Ovary (tissue), 9 donors: ENCODE results near the gene GNAI1. TPM values are rescaled to one million over a fixed set of nuclear protein-coding genes. Genes with fewer than 3 reads are reported as not detected.

ENCODE experiments used
- DNase-seq, 5 donors: peaks; one replicate each; pipeline ENCODE4 v3.0.0-alpha.2; 2019 to 2020
- H3K27ac ChIP-seq, 2 donors: fragments of 200-600 bp; one replicate each; pipeline versions ENCODE4 v1.5.1 to v1.8.0; 2019 to 2022
- H3K27me3 ChIP-seq: fragments of 200-600 bp; one replicate; pipeline ENCODE4 v1.8.0; 2022
- H3K36me3 ChIP-seq: fragments of 200-600 bp; sonication (generic); one replicate; pipeline ENCODE4 v1.5.1; 2019
- H3K4me1 ChIP-seq: one replicate; pipeline ENCODE4 v1.8.1; 2013; ENCODE audit warnings: mild to moderate bottlenecking, moderate library complexity; ENCODE audit not compliant: insufficient read depth
- H3K4me3 ChIP-seq: fragments of 200-600 bp; sonication (generic); one replicate; pipeline ENCODE4 v1.5.1; 2017
- H3K9me3 ChIP-seq, 2 donors: fragments of 200-600 bp in 1 of 2; sonication (generic) in 1 of 2; one replicate each; pipeline versions ENCODE4 v1.5.1 to v1.8.1; 2013 to 2019; ENCODE audit warnings: mild to moderate bottlenecking in 1 of 2, moderate library complexity in 1 of 2
- EP300 ChIP-seq: sonication (generic); formaldehyde crosslinking; IDR thresholded peaks from one replicate; pipeline ENCODE4 v1.6.1; 2017; ENCODE audit warnings: antibody characterized with exemption
- POLR2A ChIP-seq: fragments of 450-650 bp; IDR thresholded peaks from one replicate; pipeline ENCODE4 v1.6.1; 2017; ENCODE audit warnings: antibody characterized with exemption, mild to moderate bottlenecking, moderate library complexity
- WGBS, 3 donors: extraction: QIAGEN DNeasy Blood & Tissue Kit in 1 of 3; methylation state at CpG; one replicate each; pipeline versions ENCODE4 v1.1.5 to v1.1.7; 2013 to 2017; 5-methylcytosine and 5-hydroxymethylcytosine counted together
- intact Hi-C, 4 donors: fragments of 100-400 bp; cut with DNase I; formaldehyde crosslinking; loops; one replicate each; pipeline versions ENCODE4 v1.11.0 to v1.15.1; 2022 to 2023
- polyA plus RNA-seq, 2 donors: library from polyadenylated mRNA; stranded (reverse); fragments of 200-250 nt in 1 of 2; fragments of 350-450 nt in 1 of 2; fragmentation: Illumina TruSeq in 1 of 2; extraction: RNeasy Lipid Tissue Mini Kit (QIAGEN cat#74804) in 1 of 2; gene quantifications; one replicate each; pipeline ENCODE4 v1.2.3, GENCODE V29; 2013 to 2014
- total RNA-seq, 7 donors: library from RNA; depleted of rRNA in 2 of 7; stranded (reverse); fragments of >200 nt in 2 of 7; fragmentation: NEBNext Ultra II Directional in 3 of 7; extraction: Animal tissue kit (Norgen Biotek cat#: 25700) in 3 of 7; gene quantifications; one replicate each; pipeline versions ENCODE4 v1.1.0 to v1.2.4, GENCODE V29; 2016 to 2023
- TF ChIP-seq, protein P1 (sequence below), 3 donors: fragments of 450-650 bp in 2 of 3; fragments of 200-600 bp in 1 of 3; IDR thresholded peaks; one replicate each; pipeline versions ENCODE4 v1.5.1 to v1.8.0; 2016 to 2022; ENCODE audit warnings: antibody characterized with exemption in 3 of 3, mild to moderate bottlenecking in 1 of 3
- donor health status: DM: no; HTN: no; CAD: no; lungs with moderate emphysema.
- donor health status: DM: no; HTN: no; CAD: no.
- donor health status: Bipolar disorder and iron deficiency.
- donor health status: DM: yes; HTN: yes; CAD: no.
- donor health status: DM: no; HTN: no; CAD: no.
- donor health status: DM: yes; HTN: yes; CAD: no.

Gene GNAI1
- total and polyA plus RNA-seq, 9 donors, result 14.9 to 51.0 (median 34.6) TPM

DNA sequence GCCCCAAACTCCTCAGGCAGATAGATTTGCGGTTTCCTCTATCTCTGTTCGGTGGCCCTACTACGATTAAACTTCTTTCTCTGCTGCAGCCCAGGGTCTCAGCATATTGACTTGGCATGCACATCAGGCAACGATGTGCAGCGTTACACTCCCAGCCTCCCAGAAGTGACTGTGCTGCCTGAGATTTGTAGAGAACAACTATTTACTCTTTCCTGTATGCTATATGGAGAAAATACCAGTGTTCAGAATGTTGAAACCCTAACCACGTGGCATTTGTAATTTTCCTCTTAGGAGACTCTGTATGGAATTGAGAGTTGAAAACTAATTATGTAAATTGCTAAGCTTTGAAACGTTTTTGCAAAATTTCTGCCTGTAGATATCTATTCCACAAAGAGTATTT, 50.9 kb downstream of the GNAI1 start:
- Histone ChIP-seq H3K4me1 (peaks cover 6% of the 10 kb centered on the region), H3K27me3 (no peaks in the 10 kb centered on the region), H3K27ac (no peak overlapping the region), H3K4me3 (no peak overlapping the region), H3K36me3 (no peaks in the 10 kb centered on the region), H3K9me3 (no peaks in the 10 kb centered on the region)
- intact Hi-C loops, result no loop called here
- no peak for DNase-seq
- WGBS, 3 donors, result 85 to 91% (median 89%) methylated on average over 7 of the region's 7 CpGs
- TF ChIP-seq POLR2A (no peak), EP300 (no peak)
- TF ChIP-seq, protein P1, sequence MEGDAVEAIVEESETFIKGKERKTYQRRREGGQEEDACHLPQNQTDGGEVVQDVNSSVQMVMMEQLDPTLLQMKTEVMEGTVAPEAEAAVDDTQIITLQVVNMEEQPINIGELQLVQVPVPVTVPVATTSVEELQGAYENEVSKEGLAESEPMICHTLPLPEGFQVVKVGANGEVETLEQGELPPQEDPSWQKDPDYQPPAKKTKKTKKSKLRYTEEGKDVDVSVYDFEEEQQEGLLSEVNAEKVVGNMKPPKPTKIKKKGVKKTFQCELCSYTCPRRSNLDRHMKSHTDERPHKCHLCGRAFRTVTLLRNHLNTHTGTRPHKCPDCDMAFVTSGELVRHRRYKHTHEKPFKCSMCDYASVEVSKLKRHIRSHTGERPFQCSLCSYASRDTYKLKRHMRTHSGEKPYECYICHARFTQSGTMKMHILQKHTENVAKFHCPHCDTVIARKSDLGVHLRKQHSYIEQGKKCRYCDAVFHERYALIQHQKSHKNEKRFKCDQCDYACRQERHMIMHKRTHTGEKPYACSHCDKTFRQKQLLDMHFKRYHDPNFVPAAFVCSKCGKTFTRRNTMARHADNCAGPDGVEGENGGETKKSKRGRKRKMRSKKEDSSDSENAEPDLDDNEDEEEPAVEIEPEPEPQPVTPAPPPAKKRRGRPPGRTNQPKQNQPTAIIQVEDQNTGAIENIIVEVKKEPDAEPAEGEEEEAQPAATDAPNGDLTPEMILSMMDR (IDR thresholded peaks at IDR 0.05), result no peak

DNA sequence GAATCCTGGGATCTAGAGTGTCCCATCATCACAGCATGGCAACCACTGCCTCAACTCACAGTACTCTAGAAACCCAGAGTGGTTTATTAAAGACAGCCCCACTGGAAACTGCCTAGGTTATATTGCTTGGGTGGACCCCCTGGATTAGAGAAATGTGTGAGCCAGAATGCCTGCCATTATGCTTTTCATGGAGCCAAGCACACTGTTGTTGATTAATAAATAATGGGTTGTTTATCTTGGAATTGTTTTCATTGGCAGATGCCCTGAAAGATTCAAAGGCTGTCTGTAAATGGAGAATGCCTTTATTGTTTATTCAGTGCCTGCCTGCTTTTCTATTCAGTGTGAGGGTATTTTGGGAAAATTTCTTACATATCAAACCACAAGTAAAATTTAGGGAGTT, 52.1 kb downstream of the GNAI1 start:
- no peaks in the 10 kb centered on the region for H3K9me3 ChIP-seq
- H3K27me3 ChIP-seq, result no peaks in the 10 kb centered on the region
- no peak for DNase-seq
- peaks cover 6% of the 10 kb centered on the region for H3K4me1 ChIP-seq
- no peak overlapping the region for H3K4me3 ChIP-seq
- H3K36me3 ChIP-seq, result no peaks in the 10 kb centered on the region
- TF ChIP-seq, protein P1 (IDR thresholded peaks at IDR 0.05), result no peak
- TF ChIP-seq EP300, result no peak
- TF ChIP-seq POLR2A, result no peak
- H3K27ac ChIP-seq, result no peak overlapping the region
- intact Hi-C loops, result no loop called here

DNA sequence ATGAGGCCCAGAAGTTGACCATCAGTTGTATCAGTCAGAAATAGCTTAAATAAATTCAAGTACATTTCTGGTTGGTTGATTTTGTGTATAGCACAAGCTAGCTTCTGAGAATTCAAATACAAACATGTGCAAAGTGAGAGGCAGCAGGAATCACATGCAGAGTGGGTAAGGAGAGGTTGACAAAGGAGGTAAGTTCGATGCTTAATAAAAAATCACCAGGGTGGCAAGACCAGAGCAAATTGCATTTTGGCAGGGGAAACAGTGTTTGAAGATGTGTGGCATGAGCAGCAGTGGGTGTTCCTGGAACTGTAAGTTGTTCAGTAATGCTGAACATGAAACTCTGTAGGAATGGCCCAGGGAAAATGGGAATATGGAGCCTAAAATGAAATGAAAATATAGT, 52.6 kb downstream of the GNAI1 start:
- Histone ChIP-seq H3K9me3 (no peaks in the 10 kb centered on the region), H3K4me3 (no peak overlapping the region), H3K36me3 (no peaks in the 10 kb centered on the region), H3K27me3 (no peaks in the 10 kb centered on the region), H3K27ac (no peak overlapping the region), H3K4me1 (peaks cover 6% of the 10 kb centered on the region)
- intact Hi-C loops, result no loop called here
- no peak for DNase-seq
- TF ChIP-seq EP300 (no peak), POLR2A (no peak)
- TF ChIP-seq, protein P1 (IDR thresholded peaks at IDR 0.05), result no peak
- WGBS, 3 donors, result 81 to 91% (median 84%) methylated on average over 1 of the region's 1 CpG

DNA sequence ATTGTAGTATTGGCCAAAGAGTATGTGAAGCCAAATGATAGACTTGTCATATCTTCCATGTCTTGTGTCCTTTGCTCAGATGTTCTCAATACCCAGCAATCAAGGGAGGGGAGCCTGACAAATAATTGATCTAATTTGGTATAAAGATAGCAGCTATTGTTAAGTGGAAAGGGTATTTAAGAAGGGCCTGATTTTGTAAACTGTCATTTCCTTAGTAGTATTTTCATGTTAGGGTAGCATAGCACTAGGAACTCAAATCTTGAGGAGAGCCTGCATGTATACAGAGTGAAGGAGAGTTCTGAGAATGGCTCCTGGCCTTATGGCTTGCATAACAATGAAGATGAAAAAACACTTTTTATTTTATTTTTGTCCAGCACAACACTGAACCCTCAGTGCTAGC, 53.1 kb downstream of the GNAI1 start:
- Histone ChIP-seq H3K4me3 (no peak overlapping the region), H3K9me3 (no peaks in the 10 kb centered on the region), H3K27ac (no peak overlapping the region), H3K4me1 (peaks cover 6% of the 10 kb centered on the region), H3K36me3 (no peaks in the 10 kb centered on the region), H3K27me3 (no peaks in the 10 kb centered on the region)
- TF ChIP-seq POLR2A, result no peak
- no peak for TF ChIP-seq EP300
- TF ChIP-seq, protein P1 (IDR thresholded peaks at IDR 0.05), result no peak
- intact Hi-C loops, result no loop called here
- no peak for DNase-seq

DNA sequence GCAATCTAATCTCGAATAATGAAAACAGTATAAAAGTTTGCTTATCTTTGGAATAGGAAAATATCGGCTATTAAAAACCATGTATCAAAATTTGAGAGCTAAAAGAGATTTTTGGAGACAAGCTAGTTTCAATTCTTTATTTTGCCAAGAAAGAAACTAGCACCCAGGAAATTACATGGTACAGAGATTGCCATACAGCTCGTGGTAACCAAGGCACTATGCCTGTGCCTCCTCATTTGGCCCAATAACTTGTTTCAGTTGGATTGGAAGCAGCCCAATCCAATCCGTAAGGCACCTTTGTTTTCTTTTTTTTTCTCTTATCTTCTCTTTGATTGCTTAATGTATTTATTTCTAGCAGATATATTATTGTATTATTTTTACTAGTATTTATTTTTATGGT, 55.0 kb downstream of the GNAI1 start:
- H3K36me3 ChIP-seq, result no peaks in the 10 kb centered on the region
- 21 to 29% (median 28%) methylated on average over 4 of the region's 4 CpGs for WGBS, 3 donors
- intact Hi-C loops, result no loop called here
- TF ChIP-seq POLR2A, result no peak
- TF ChIP-seq, protein P1 (IDR thresholded peaks at IDR 0.05), result no peak
- no peak for TF ChIP-seq EP300
- H3K4me3 ChIP-seq, result no peak overlapping the region
- DNase-seq, result no peak
- no peaks in the 10 kb centered on the region for H3K27me3 ChIP-seq
- peaks cover 5% of the 10 kb centered on the region for H3K4me1 ChIP-seq
- H3K9me3 ChIP-seq, result no peaks in the 10 kb centered on the region
- peak overlapping the region in 1 of 2 donors; percentile 31 for H3K27ac ChIP-seq
